ENCODE measurements around the gene PLA2G2C. TPM values are rescaled to one million over a fixed set of nuclear protein-coding genes. Genes with fewer than 3 reads are reported as not detected.

PLA2G2C gene
- total and polyA plus RNA-seq, 9 donors = 0.02 TPM; not detected in 8

GRCh38 chr1:20187103-20187812 lies 940 bp upstream of the PLA2G2C start:
- Histone ChIP-seq H3K36me3 (no peaks in the 10 kb centered on the region), H3K4me3 (no peak overlapping the region), H3K4me1 (ENCODE audit: insufficient read depth) (no peaks in the 10 kb centered on the region), H3K27me3 (no peaks in the 10 kb centered on the region), H3K9me3 (no peaks in the 10 kb centered on the region), H3K27ac (no peak overlapping the region)
- intact Hi-C loops (cut with DNase I) = no loop called here
- WGBS, 3 donors = 71 to 79% (median 75%) methylated on average over 7 of the region's 7 CpGs
- DNase-seq = no peak
- TF ChIP-seq POLR2A (IDR thresholded peaks at IDR 0.05) (no peak), EP300 (IDR thresholded peaks at IDR 0.05) (no peak), CTCF (IDR thresholded peaks at IDR 0.05) (no peak)

- H3K4me3 ChIP-seq = no peak overlapping the region
- WGBS, 3 donors = 75 to 84% (median 79%) methylated on average over 17 of the region's 17 CpGs
- no peaks in the 10 kb centered on the region for H3K27me3 ChIP-seq
- no peaks in the 10 kb centered on the region for H3K9me3 ChIP-seq
- H3K36me3 ChIP-seq = no peaks in the 10 kb centered on the region
- intact Hi-C loops (cut with DNase I) = no loop called here
- no peak for DNase-seq
- TF ChIP-seq CTCF (IDR thresholded peaks at IDR 0.05) (no peak), POLR2A (IDR thresholded peaks at IDR 0.05) (no peak), EP300 (IDR thresholded peaks at IDR 0.05) (no peak)
- H3K27ac ChIP-seq = no peak overlapping the region
- no peaks in the 10 kb centered on the region for H3K4me1 ChIP-seq (ENCODE audit: insufficient read depth)
Observed at GRCh38 chr1:20184997-20185833, 1.1 kb downstream of the PLA2G2C start.

GRCh38 chr1:20184481-20184900 lies 1.8 kb downstream of the PLA2G2C start:
- Histone ChIP-seq H3K36me3 (no peaks in the 10 kb centered on the region), H3K27me3 (no peaks in the 10 kb centered on the region), H3K4me3 (no peak overlapping the region), H3K27ac (no peak overlapping the region), H3K4me1 (ENCODE audit: insufficient read depth) (no peaks in the 10 kb centered on the region), H3K9me3 (no peaks in the 10 kb centered on the region)
- 61 to 70% (median 62%) methylated on average over 6 of the region's 6 CpGs for WGBS, 3 donors
- DNase-seq = no peak
- intact Hi-C loops (cut with DNase I) = no loop called here
- TF ChIP-seq EP300 (IDR thresholded peaks at IDR 0.05) = no peak
- no peak for TF ChIP-seq CTCF (IDR thresholded peaks at IDR 0.05)
- no peak for TF ChIP-seq POLR2A (IDR thresholded peaks at IDR 0.05)

- H3K27ac ChIP-seq = no peak overlapping the region
- H3K4me1 ChIP-seq (ENCODE audit: insufficient read depth) = no peaks in the 10 kb centered on the region
- H3K9me3 ChIP-seq = no peaks in the 10 kb centered on the region
- no peak for DNase-seq
- WGBS, 3 donors = 84 to 89% (median 87%) methylated on average over 13 of the region's 13 CpGs
- H3K36me3 ChIP-seq = no peaks in the 10 kb centered on the region
- no peaks in the 10 kb centered on the region for H3K27me3 ChIP-seq
- H3K4me3 ChIP-seq = no peak overlapping the region
- TF ChIP-seq EP300 (IDR thresholded peaks at IDR 0.05) (no peak), CTCF (IDR thresholded peaks at IDR 0.05) (no peak)
- intact Hi-C loops (cut with DNase I) = no loop called here
Observed at GRCh38 chr1:20183616-20184271, 2.6 kb downstream of the PLA2G2C start.
